K562 (cell line): ENCODE results near the gene GALNT18. TPM values are rescaled to one million over a fixed set of nuclear protein-coding genes. Genes with fewer than 3 reads are reported as not detected.

Experiments
- ASH1L ChIP-seq: fragments of 450-650 bp; IDR thresholded peaks from 2 replicates; pipeline ENCODE4 v1.6.1; 2018; ENCODE audit warnings: borderline replicate concordance, mild to moderate bottlenecking, low read depth; ENCODE audit not compliant: partially characterized antibody
- EHMT2 ChIP-seq: fragments of 450-650 bp; IDR thresholded peaks from 2 replicates; pipeline ENCODE4 v1.6.1; 2018; ENCODE audit warnings: antibody characterized with exemption
- NCOA2 ChIP-seq, 2 experiments: fragments of 450-650 bp; IDR thresholded peaks; 2 replicates each; pipeline ENCODE4 v1.6.1; 2018; ENCODE audit warnings: mild to moderate bottlenecking in 2 of 2, moderate library complexity in 1 of 2; ENCODE audit not compliant: partially characterized antibody in 2 of 2
- NFRKB ChIP-seq: fragments of 450-650 bp; IDR thresholded peaks from 2 replicates; pipeline ENCODE4 v1.6.1; 2016; ENCODE audit warnings: low read depth
- PBX2 ChIP-seq, 2 experiments: IDR thresholded peaks in 1 of 2; conservative IDR thresholded peaks in 1 of 2; 2 replicates each; pipeline ENCODE4 v1.6.1; 2016; ENCODE audit warnings: low read depth in 2 of 2, mild to moderate bottlenecking in 1 of 2, missing compliant biosample characterization in 1 of 2, missing genetic modification characterization in 1 of 2, moderate library complexity in 1 of 2
- SOX6 ChIP-seq: fragments of 450-650 bp; IDR thresholded peaks from 2 replicates; pipeline ENCODE4 v1.6.1; 2014; ENCODE audit warnings: mild to moderate bottlenecking
- SRSF1 ChIP-seq: fragments of 200-400 bp; formaldehyde crosslinking; IDR thresholded peaks from 2 replicates; pipeline ENCODE4 v1.6.1; 2017; ENCODE audit warnings: mild to moderate bottlenecking, low read depth, low read length, moderate library complexity
- THAP12 ChIP-seq: fragments of 250-450 bp; sonication (Bioruptor Pico); IDR thresholded peaks from 2 replicates; pipeline ENCODE4 v1.9.0; 2021; ENCODE audit warnings: mild to moderate bottlenecking, inconsistent platforms
- WHSC1 ChIP-seq: IDR thresholded peaks from one replicate; pipeline ENCODE4 v1.6.1; 2012; ENCODE audit warnings: low read length, control low read depth, inconsistent platforms
- XRCC4 ChIP-seq: IDR thresholded peaks from one replicate; pipeline ENCODE4 v1.6.1; 2011; ENCODE audit not compliant: insufficient read depth, insufficient read length; ENCODE audit errors: extremely low read depth
- ZBTB7A ChIP-seq: IDR thresholded peaks from 2 replicates; pipeline ENCODE4 v1.6.1; 2011; ENCODE audit warnings: low read depth, mild to moderate bottlenecking, low read length, moderate library complexity, borderline replicate concordance; ENCODE audit not compliant: control insufficient read depth
- ZNF354B ChIP-seq: fragments of 250-450 bp; sonication (Bioruptor Pico); IDR thresholded peaks from 2 replicates; pipeline ENCODE4 v1.4.0; 2020
- polyA plus RNA-seq, 8 experiments: library from polyadenylated mRNA; depleted of rRNA in 4 of 8; stranded (reverse) in 5 of 8; unstranded in 3 of 8; fragments of >200 nt; fragmentation: Nextera tagmentation in 2 of 8; fragmentation: Illumina TruSeq in 1 of 8; extraction: Ambion mirVana in 2 of 8; extraction: Trizol in 1 of 8; gene quantifications; 2 replicates each; pipeline versions ENCODE4 v1.2.1 to v1.2.3, GENCODE V29; 2011 to 2014; ENCODE audit warnings: inconsistent platforms in 1 of 8, missing spikeins in 1 of 8
- total RNA-seq, 7 experiments: library from RNA; depleted of rRNA in 6 of 7; stranded (reverse); fragments of >200 nt in 6 of 7; fragmentation: Illumina TruSeq in 2 of 7; extraction: Trizol in 2 of 7; gene quantifications; 2 replicates each; pipeline versions ENCODE4 v1.2.1 to v1.2.3, GENCODE V29; 2011 to 2021; ENCODE audit warnings: low replicate concordance in 1 of 7

Gene GALNT18
- total and polyA plus RNA-seq, 9 of the 15 experiments (the other 6 are each of a cell fraction or from before 2014, with no cell fraction given): not detected

GRCh38 chr11:11582011-11582701 is 39.6 kb downstream of the GALNT18 start (continued):
- no peak for TF ChIP-seq PBX2 (CRISPR knock-in tag; IDR thresholded peaks at IDR 0.05; ENCODE audit: low read depth)
- no peak for TF ChIP-seq PBX2 (tag; conservative IDR thresholded peaks at IDR 0.05; ENCODE audit: low read depth)
- TF ChIP-seq WHSC1: no peak
- TF ChIP-seq SOX6: no peak
- no peak for TF ChIP-seq NCOA2 (IDR thresholded peaks at IDR 0.05; ENCODE audit: partially characterized antibody in 2 of 2)
- TF ChIP-seq XRCC4: no peak
- no peak for TF ChIP-seq ASH1L
- no peak for TF ChIP-seq ZBTB7A
- TF ChIP-seq THAP12 (CRISPR knock-in tag): no peak
- no peak for TF ChIP-seq EHMT2
- no peak for TF ChIP-seq ZNF354B (CRISPR knock-in tag)
- TF ChIP-seq NFRKB: no peak
- no peak for TF ChIP-seq SRSF1
